HL-60 (cell line): ENCODE results near the gene ELFN2.

Experiments used
- CTCF ChIP-seq: IDR thresholded peaks from one replicate; pipeline ENCODE4 v1.5.1; 2011; ENCODE audit warnings: low read length, control low read depth, inconsistent platforms; ENCODE audit not compliant: insufficient read depth
- GABPA ChIP-seq: IDR thresholded peaks from 2 replicates; pipeline ENCODE4 v1.6.1; 2012; ENCODE audit warnings: low read depth
- POLR2AphosphoS5 ChIP-seq: IDR thresholded peaks from 2 replicates; pipeline ENCODE4 v1.6.1; 2012; ENCODE audit warnings: low read depth
- REST ChIP-seq: IDR thresholded peaks from 2 replicates; pipeline ENCODE4 v1.6.1; 2012; ENCODE audit warnings: low read depth; ENCODE audit not compliant: insufficient replicate concordance
- SPI1 ChIP-seq: IDR thresholded peaks from 2 replicates; pipeline ENCODE4 v1.6.1; 2012; ENCODE audit warnings: low read depth, mild to moderate bottlenecking, borderline replicate concordance

- TF ChIP-seq POLR2AphosphoS5 (no peak), CTCF (no peak), REST (no peak), SPI1 (no peak), GABPA (no peak)
Observed at GRCh38 chr22:37416827-37417226, 10.5 kb downstream of the ELFN2 start.
